Hepatocyte (in vitro differentiated cells): Measurements from ENCODE around the gene WNT4. TPM values are rescaled to one million over a fixed set of nuclear protein-coding genes. Genes with fewer than 3 reads are reported as not detected.

Experiments
- DNase-seq: peaks from one replicate; pipeline ENCODE4 v3.0.0-alpha.2; 2016; ENCODE audit warnings: low spot score
- H2AFZ ChIP-seq: fragments of 200-600 bp; sonication (generic); 2 replicates; pipeline ENCODE4 v1.6.0; 2016; ENCODE audit warnings: antibody characterized with exemption, mild to moderate bottlenecking
- H3K27ac ChIP-seq: fragments of 200-600 bp; sonication (generic); 2 replicates; pipeline ENCODE4 v1.5.1; 2016; ENCODE audit warnings: mild to moderate bottlenecking
- H3K27me3 ChIP-seq: fragments of 200-600 bp; sonication (generic); 2 replicates; pipeline ENCODE4 v1.6.1; 2016
- H3K36me3 ChIP-seq: fragments of 200-600 bp; sonication (generic); replicated peaks from 2 replicates; pipeline ENCODE4 v1.5.1; 2016; ENCODE audit warnings: low read depth; ENCODE audit not compliant: insufficient read depth
- H3K4me1 ChIP-seq: fragments of 200-600 bp; sonication (generic); 2 replicates; pipeline ENCODE4 v1.5.1; 2016; ENCODE audit warnings: mild to moderate bottlenecking, moderate library complexity; ENCODE audit not compliant: insufficient read depth
- H3K4me2 ChIP-seq: fragments of 200-600 bp; sonication (generic); 2 replicates; pipeline ENCODE4 v1.6.0; 2016
- H3K4me3 ChIP-seq: fragments of 200-600 bp; sonication (generic); 2 replicates; pipeline ENCODE4 v1.5.1; 2016; ENCODE audit warnings: mild to moderate bottlenecking
- H3K79me2 ChIP-seq: fragments of 200-600 bp; sonication (generic); 2 replicates; pipeline ENCODE4 v1.6.0; 2017; ENCODE audit warnings: mild to moderate bottlenecking
- H3K9me2 ChIP-seq: fragments of 200-600 bp; sonication (generic); replicated peaks from 2 replicates; pipeline ENCODE4 v1.6.0; 2017; ENCODE audit warnings: mild to moderate bottlenecking; ENCODE audit not compliant: insufficient read depth
- H3K9me3 ChIP-seq: fragments of 200-600 bp; sonication (generic); 2 replicates; pipeline ENCODE4 v1.5.1; 2016; ENCODE audit warnings: low read depth, mild to moderate bottlenecking
- H4K20me1 ChIP-seq: fragments of 200-600 bp; sonication (generic); 2 replicates; pipeline ENCODE4 v1.6.0; 2016; ENCODE audit warnings: mild to moderate bottlenecking; ENCODE audit not compliant: insufficient read depth, poor library complexity, severe bottlenecking
- EZH2 ChIP-seq: fragments of 200-600 bp; sonication (generic); IDR thresholded peaks from 2 replicates; pipeline ENCODE4 v1.6.1; 2016; ENCODE audit warnings: antibody characterized with exemption, mild to moderate bottlenecking, borderline replicate concordance
- EZH2phosphoT487 ChIP-seq: fragments of 200-600 bp; sonication (generic); IDR thresholded peaks from one replicate; pipeline ENCODE4 v1.6.1; 2018; ENCODE audit warnings: antibody characterized with exemption, mild to moderate bottlenecking, low read depth, moderate library complexity; ENCODE audit not compliant: unreplicated experiment, severe bottlenecking
- WGBS: methylation state at CpG from one replicate; pipeline ENCODE4 v1.1.6; 2016; ENCODE audit warnings: low lambda C conversion rate; ENCODE audit errors: missing lambda C conversion rate; 5-methylcytosine and 5-hydroxymethylcytosine counted together
- polyA plus RNA-seq: library from polyadenylated mRNA; unstranded; fragments of >200 nt; fragmentation: Nextera tagmentation; extraction: Ambion mirVana; gene quantifications from 2 replicates; pipeline ENCODE4 v1.2.1, GENCODE V29; 2016
- total RNA-seq: library from RNA; depleted of rRNA; stranded (reverse); fragments of >200 nt; gene quantifications from 2 replicates; pipeline ENCODE4 v1.2.3, GENCODE V29; 2014
- TF ChIP-seq, protein P1 (sequence below): fragments of 200-600 bp; sonication (generic); IDR thresholded peaks from 2 replicates; pipeline ENCODE4 v1.5.1; 2016; ENCODE audit warnings: antibody characterized with exemption, mild to moderate bottlenecking; ENCODE audit not compliant: poor library complexity

WNT4 gene
- total RNA-seq = 1.6 and 1.7 TPM in 2 replicates
- polyA plus RNA-seq = 4.2 and 5.1 TPM in 2 replicates

DNA sequence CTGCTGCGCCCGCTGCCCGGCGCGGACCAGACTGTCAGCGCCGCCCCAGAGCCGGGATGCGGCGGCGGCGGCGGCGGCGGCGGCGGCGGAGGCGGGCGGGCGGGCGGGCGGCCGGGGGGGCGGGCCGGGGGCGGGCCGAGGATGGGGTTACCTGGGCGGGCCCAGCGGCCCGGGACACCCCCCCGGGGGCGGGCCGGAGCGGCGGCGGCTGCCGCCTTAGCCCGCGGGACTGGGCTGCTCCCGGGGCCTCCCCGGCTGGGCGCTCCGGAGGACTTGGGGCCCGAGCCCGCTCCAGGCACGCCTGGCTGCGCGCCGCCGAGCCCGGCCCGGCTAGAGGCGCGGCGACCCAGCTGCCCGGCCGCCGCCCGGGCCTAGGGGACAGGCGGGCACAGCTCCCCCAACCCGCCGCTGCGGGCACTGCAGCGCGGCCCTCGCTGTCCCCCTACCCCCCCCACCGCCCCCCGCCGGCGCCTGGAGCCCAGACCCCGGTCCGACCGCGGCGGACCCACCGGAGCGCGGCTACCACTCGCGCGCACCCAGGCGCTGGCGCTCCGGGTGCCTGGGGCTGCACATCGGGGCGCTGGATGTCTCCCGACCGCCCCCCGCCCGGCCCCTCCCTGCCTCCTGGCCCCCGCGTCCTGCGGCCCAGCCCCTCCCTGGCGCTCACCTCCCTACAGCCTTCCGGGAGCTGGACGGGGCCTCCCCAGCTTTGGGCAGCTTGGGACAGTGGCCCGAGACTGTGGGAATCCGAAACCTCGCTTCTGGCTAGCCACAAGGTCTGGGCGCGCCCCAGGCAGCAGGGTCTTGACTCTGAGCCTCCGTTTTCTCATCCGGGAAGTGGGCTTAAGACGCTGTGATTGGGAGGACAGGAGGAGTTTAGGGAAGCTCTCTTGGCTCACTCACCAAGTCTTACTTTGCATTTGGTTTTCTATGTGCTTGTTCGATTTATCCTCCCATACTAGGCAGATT is at the start of gene WNT4:
WNT4 (minus strand) TSS at position 33 of the 969 bp plus-strand sequence. CDS start 175 bp downstream, outside the sequence.
- peak within 1 kb of the TSS; percentile 96 for H3K4me2 ChIP-seq
- H3K9me3 ChIP-seq = no peaks in the 10 kb centered on the region
- H3K4me3 ChIP-seq = peak within 1 kb of the TSS; percentile 67
- no peaks in the 10 kb centered on the region for H3K9me2 ChIP-seq
- no peaks in the 10 kb centered on the region for H3K36me3 ChIP-seq
- H3K27me3 ChIP-seq = peaks cover 57% of the 10 kb centered on the region
- no peak for TF ChIP-seq EZH2phosphoT487
- TF ChIP-seq, protein P1, sequence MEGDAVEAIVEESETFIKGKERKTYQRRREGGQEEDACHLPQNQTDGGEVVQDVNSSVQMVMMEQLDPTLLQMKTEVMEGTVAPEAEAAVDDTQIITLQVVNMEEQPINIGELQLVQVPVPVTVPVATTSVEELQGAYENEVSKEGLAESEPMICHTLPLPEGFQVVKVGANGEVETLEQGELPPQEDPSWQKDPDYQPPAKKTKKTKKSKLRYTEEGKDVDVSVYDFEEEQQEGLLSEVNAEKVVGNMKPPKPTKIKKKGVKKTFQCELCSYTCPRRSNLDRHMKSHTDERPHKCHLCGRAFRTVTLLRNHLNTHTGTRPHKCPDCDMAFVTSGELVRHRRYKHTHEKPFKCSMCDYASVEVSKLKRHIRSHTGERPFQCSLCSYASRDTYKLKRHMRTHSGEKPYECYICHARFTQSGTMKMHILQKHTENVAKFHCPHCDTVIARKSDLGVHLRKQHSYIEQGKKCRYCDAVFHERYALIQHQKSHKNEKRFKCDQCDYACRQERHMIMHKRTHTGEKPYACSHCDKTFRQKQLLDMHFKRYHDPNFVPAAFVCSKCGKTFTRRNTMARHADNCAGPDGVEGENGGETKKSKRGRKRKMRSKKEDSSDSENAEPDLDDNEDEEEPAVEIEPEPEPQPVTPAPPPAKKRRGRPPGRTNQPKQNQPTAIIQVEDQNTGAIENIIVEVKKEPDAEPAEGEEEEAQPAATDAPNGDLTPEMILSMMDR = peak; percentile 17
- whole genome bisulfite sequencing = 15% methylated on average over 17 of the region's 106 CpGs
- no peak within 1 kb of the TSS for H2AFZ ChIP-seq
- H4K20me1 ChIP-seq = peaks cover 6% of the 10 kb centered on the region
- peaks cover 19% of the 10 kb centered on the region for H3K4me1 ChIP-seq
- H3K27ac ChIP-seq = no peak within 1 kb of the TSS
- DNase-seq = peak; percentile 75
- no peaks in the 10 kb centered on the region for H3K79me2 ChIP-seq

DNA sequence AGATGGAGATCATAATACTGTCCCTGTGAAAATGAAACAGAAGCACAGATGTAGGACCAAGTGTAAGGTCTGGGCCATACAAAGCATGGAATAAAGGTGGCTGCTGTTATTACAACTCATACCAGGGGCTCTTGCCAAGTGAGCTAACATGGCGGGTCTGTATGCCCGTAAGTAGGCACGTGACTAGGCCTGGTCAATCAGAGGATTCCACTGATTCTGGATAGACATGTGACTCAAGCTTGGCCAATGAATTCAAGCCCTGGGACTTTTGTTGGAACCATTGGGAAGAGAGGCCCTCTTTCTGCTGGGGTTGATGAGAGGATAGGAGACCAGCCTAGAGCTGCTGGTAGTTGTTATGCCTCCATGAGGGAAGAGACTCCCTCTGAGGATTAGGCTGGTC is 47.8 kb upstream of the WNT4 start:
- Histone ChIP-seq H3K27me3 (no peaks in the 10 kb centered on the region), H3K4me2 (no peak overlapping the region), H2AFZ (no peak overlapping the region), H3K27ac (no peak overlapping the region), H3K4me3 (no peak overlapping the region), H3K9me2 (no peaks in the 10 kb centered on the region), H4K20me1 (no peaks in the 10 kb centered on the region), H3K4me1 (no peaks in the 10 kb centered on the region), H3K36me3 (no peaks in the 10 kb centered on the region), H3K9me3 (no peaks in the 10 kb centered on the region), H3K79me2 (no peaks in the 10 kb centered on the region)
- no peak for DNase-seq
- TF ChIP-seq EZH2 (no peak), EZH2phosphoT487 (no peak)
- TF ChIP-seq, protein P1 = no peak
- 95% methylated on average over 3 of the region's 3 CpGs for WGBS

DNA sequence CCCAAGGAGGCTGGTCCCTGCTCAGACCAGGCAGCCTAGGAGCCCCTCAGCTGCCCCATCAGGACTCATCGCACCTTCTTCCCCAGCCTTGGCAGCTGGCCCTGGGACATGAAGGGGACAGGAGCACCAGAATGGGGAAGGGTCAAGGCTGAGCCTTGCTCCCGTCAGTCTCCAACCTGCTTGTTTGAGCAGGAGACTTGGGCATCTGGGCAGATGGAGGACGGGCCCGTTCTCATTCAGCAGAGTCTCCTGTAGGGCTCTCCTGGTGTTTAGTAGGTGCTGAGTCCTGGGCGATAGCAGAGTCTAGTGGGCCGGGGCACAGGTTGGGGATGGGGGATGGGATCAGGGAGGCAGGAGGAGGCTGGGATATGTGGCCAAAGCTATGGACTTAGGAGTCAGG is 47.4 kb upstream of the WNT4 start:
- Histone ChIP-seq H4K20me1 (no peaks in the 10 kb centered on the region), H3K4me1 (no peaks in the 10 kb centered on the region), H3K9me2 (no peaks in the 10 kb centered on the region), H3K4me2 (no peak overlapping the region), H3K79me2 (no peaks in the 10 kb centered on the region), H3K27ac (no peak overlapping the region), H3K4me3 (no peak overlapping the region), H3K9me3 (no peaks in the 10 kb centered on the region), H2AFZ (no peak overlapping the region), H3K27me3 (no peaks in the 10 kb centered on the region), H3K36me3 (no peaks in the 10 kb centered on the region)
- TF ChIP-seq, protein P1 = no peak
- TF ChIP-seq EZH2phosphoT487 (no peak), EZH2 (no peak)
- DNase-seq = no peak
- WGBS = 92% methylated on average over 6 of the region's 6 CpGs
